Neural progenitor cell (in vitro differentiated cells): ENCODE results near the gene OTX2. TPM values are rescaled to one million over a fixed set of nuclear protein-coding genes. Genes with fewer than 3 reads are reported as not detected.

Experiments used
- DNase-seq: peaks from one replicate; pipeline ENCODE4 v3.0.0-alpha.2; 2016; ENCODE audit warnings: low spot score
- H2AFZ ChIP-seq: fragments of 200-600 bp; sonication (generic); replicated peaks from 2 replicates; pipeline ENCODE4 v1.6.1; 2016; ENCODE audit warnings: antibody characterized with exemption
- H3F3A ChIP-seq: fragments of 200-600 bp; sonication (generic); 2 replicates; pipeline ENCODE4 v1.6.1; 2016; ENCODE audit warnings: antibody characterized with exemption, low read depth
- H3K27ac ChIP-seq: fragments of 200-600 bp; sonication (generic); 2 replicates; pipeline ENCODE4 v1.5.1; 2016; ENCODE audit warnings: mild to moderate bottlenecking
- H3K27me3 ChIP-seq: fragments of 200-600 bp; sonication (generic); 2 replicates; pipeline ENCODE4 v1.6.1; 2016; ENCODE audit warnings: mild to moderate bottlenecking, moderate library complexity
- H3K36me3 ChIP-seq: fragments of 200-600 bp; sonication (generic); 2 replicates; pipeline ENCODE4 v1.5.1; 2016
- H3K4me1 ChIP-seq: fragments of 200-600 bp; sonication (generic); 2 replicates; pipeline ENCODE4 v1.6.1; 2016; ENCODE audit warnings: mixed run types
- H3K4me2 ChIP-seq: fragments of 200-600 bp; sonication (generic); 2 replicates; pipeline ENCODE4 v1.6.1; 2016
- H3K4me3 ChIP-seq: fragments of 200-600 bp; sonication (generic); 2 replicates; pipeline ENCODE4 v1.5.1; 2016
- H3K79me2 ChIP-seq: fragments of 200-600 bp; sonication (generic); 2 replicates; pipeline ENCODE4 v1.6.1; 2016; ENCODE audit warnings: low read depth
- H3K9ac ChIP-seq: fragments of 200-600 bp; sonication (generic); 2 replicates; pipeline ENCODE4 v1.6.1; 2016
- H3K9me3 ChIP-seq: fragments of 200-600 bp; sonication (generic); 2 replicates; pipeline ENCODE4 v1.5.1; 2016; ENCODE audit warnings: low read depth
- H4K20me1 ChIP-seq: fragments of 200-600 bp; sonication (generic); 2 replicates; pipeline ENCODE4 v1.6.1; 2016; ENCODE audit warnings: low read depth
- H3K27ac Mint-ChIP-seq: 3 replicates; pipeline ENCODE4 v1.8.0; 2021; ENCODE audit warnings: mixed read lengths
- H3K27me3 Mint-ChIP-seq: 2 replicates; pipeline ENCODE4 v1.8.0; 2022; ENCODE audit warnings: low read depth, mild to moderate bottlenecking, inconsistent platforms, moderate library complexity, mixed read lengths; ENCODE audit not compliant: insufficient read depth
- H3K36me3 Mint-ChIP-seq: 3 replicates; pipeline ENCODE4 v1.8.0; 2021; ENCODE audit warnings: mixed read lengths
- H3K4me1 Mint-ChIP-seq: 3 replicates; pipeline ENCODE4 v1.8.0; 2021; ENCODE audit warnings: mixed read lengths
- H3K4me3 Mint-ChIP-seq: 3 replicates; pipeline ENCODE4 v1.8.0; 2021; ENCODE audit warnings: mild to moderate bottlenecking, moderate library complexity, mixed read lengths
- H3K9me3 Mint-ChIP-seq: 3 replicates; pipeline ENCODE4 v1.8.0; 2020; ENCODE audit warnings: mixed read lengths
- CTCF ChIP-seq: fragments of 200-600 bp; sonication (generic); IDR thresholded peaks from 2 replicates; pipeline ENCODE4 v1.5.1; 2017; ENCODE audit warnings: antibody characterized with exemption, mild to moderate bottlenecking
- EZH2 ChIP-seq: fragments of 200-600 bp; sonication (generic); IDR thresholded peaks from 2 replicates; pipeline ENCODE4 v1.6.1; 2017; ENCODE audit warnings: antibody characterized with exemption, mild to moderate bottlenecking, moderate library complexity
- EZH2phosphoT487 ChIP-seq: fragments of 200-600 bp; sonication (generic); IDR thresholded peaks from 2 replicates; pipeline ENCODE4 v1.6.1; 2017; ENCODE audit warnings: antibody characterized with exemption
- total RNA-seq: library from RNA; depleted of rRNA; stranded (reverse); fragments of >200 nt; gene quantifications from 2 replicates; pipeline ENCODE4 v1.2.3, GENCODE V29; 2015; ENCODE audit warnings: low replicate concordance

OTX2 gene
- total RNA-seq, 1 donor from 2014 or later = 453 TPM

- Histone ChIP-seq H3K4me3 (peak overlapping the region; percentile 98), H3K4me1 (peaks cover 47% of the 10 kb centered on the region), H3K36me3 (peaks cover 19% of the 10 kb centered on the region), H3F3A (peaks cover 91% of the 10 kb centered on the region), H3K9ac (peak overlapping the region; percentile 74), H4K20me1 (peaks cover 56% of the 10 kb centered on the region), H2AFZ (no peak overlapping the region), H3K79me2 (peaks cover 100% of the 10 kb centered on the region), H3K4me2 (peak overlapping the region; percentile 97), H3K9me3 (no peaks in the 10 kb centered on the region), H3K27ac (peak overlapping the region; percentile 96), H3K27me3 (peaks cover 9% of the 10 kb centered on the region)
- DNase-seq = peak; percentile 44
- Mint-ChIP-seq H3K9me3 (no peaks in the 10 kb centered on the region), H3K4me3 (peak overlapping the region; percentile 98), H3K36me3 (peaks cover 43% of the 10 kb centered on the region), H3K27ac (peak overlapping the region; percentile 88), H3K4me1 (peaks cover 43% of the 10 kb centered on the region), H3K27me3 (peaks cover 70% of the 10 kb centered on the region)
- TF ChIP-seq EZH2 = no peak
- no peak for TF ChIP-seq EZH2phosphoT487
- no peak for TF ChIP-seq CTCF
Observed at GRCh38 chr14:56809270-56810146, 771 bp downstream of the OTX2 start.

- DNase-seq = peak; percentile 57
- Histone ChIP-seq H3K4me2 (peak overlapping the region; percentile 97), H3K9ac (peak overlapping the region; percentile 74), H3K36me3 (peaks cover 26% of the 10 kb centered on the region), H3K27ac (peak overlapping the region; percentile 96), H3K9me3 (no peaks in the 10 kb centered on the region), H3K4me1 (peaks cover 47% of the 10 kb centered on the region), H2AFZ (no peak overlapping the region), H3F3A (peaks cover 91% of the 10 kb centered on the region), H4K20me1 (peaks cover 65% of the 10 kb centered on the region), H3K4me3 (peak overlapping the region; percentile 98), H3K79me2 (peaks cover 100% of the 10 kb centered on the region), H3K27me3 (peaks cover 7% of the 10 kb centered on the region)
- H3K4me1 Mint-ChIP-seq = peaks cover 44% of the 10 kb centered on the region
- H3K9me3 Mint-ChIP-seq = no peaks in the 10 kb centered on the region
- H3K36me3 Mint-ChIP-seq = peaks cover 47% of the 10 kb centered on the region
- peak overlapping the region; percentile 61 for H3K27ac Mint-ChIP-seq
- H3K4me3 Mint-ChIP-seq = peak overlapping the region; percentile 98
- peaks cover 73% of the 10 kb centered on the region for H3K27me3 Mint-ChIP-seq
- TF ChIP-seq EZH2phosphoT487 = no peak
- TF ChIP-seq EZH2 = no peak
- TF ChIP-seq CTCF = no peak
Observed at GRCh38 chr14:56808383-56809269, 1.7 kb downstream of the OTX2 start.

- DNase-seq = no peak
- no peaks in the 10 kb centered on the region for H3K9me3 Mint-ChIP-seq
- Histone ChIP-seq H3K9ac (peak overlapping the region; percentile 74), H3K9me3 (no peaks in the 10 kb centered on the region), H3K4me1 (peaks cover 47% of the 10 kb centered on the region), H3K79me2 (peaks cover 100% of the 10 kb centered on the region), H3K4me2 (peak overlapping the region; percentile 97), H3K27me3 (peaks cover 7% of the 10 kb centered on the region), H3K27ac (peak overlapping the region; percentile 96), H3F3A (peaks cover 91% of the 10 kb centered on the region), H4K20me1 (peaks cover 70% of the 10 kb centered on the region), H3K36me3 (peaks cover 32% of the 10 kb centered on the region), H2AFZ (no peak overlapping the region), H3K4me3 (peak overlapping the region; percentile 98)
- TF ChIP-seq EZH2phosphoT487 (no peak), EZH2 (no peak)
- H3K27ac Mint-ChIP-seq = peak overlapping the region; percentile 61
- peaks cover 52% of the 10 kb centered on the region for H3K36me3 Mint-ChIP-seq
- H3K27me3 Mint-ChIP-seq = peaks cover 73% of the 10 kb centered on the region
- H3K4me3 Mint-ChIP-seq = peak overlapping the region; percentile 98
- H3K4me1 Mint-ChIP-seq = peaks cover 50% of the 10 kb centered on the region
Observed at GRCh38 chr14:56808110-56808382, 2.2 kb downstream of the OTX2 start.
